DMS53 (cell line): Measurements from ENCODE around the gene U2AF2.

ENCODE experiments used
- DNase-seq: peaks from one replicate; lab custom pipeline; 2025; lab: John Stamatoyannopoulos, UW

U2AF2 gene

DNA sequence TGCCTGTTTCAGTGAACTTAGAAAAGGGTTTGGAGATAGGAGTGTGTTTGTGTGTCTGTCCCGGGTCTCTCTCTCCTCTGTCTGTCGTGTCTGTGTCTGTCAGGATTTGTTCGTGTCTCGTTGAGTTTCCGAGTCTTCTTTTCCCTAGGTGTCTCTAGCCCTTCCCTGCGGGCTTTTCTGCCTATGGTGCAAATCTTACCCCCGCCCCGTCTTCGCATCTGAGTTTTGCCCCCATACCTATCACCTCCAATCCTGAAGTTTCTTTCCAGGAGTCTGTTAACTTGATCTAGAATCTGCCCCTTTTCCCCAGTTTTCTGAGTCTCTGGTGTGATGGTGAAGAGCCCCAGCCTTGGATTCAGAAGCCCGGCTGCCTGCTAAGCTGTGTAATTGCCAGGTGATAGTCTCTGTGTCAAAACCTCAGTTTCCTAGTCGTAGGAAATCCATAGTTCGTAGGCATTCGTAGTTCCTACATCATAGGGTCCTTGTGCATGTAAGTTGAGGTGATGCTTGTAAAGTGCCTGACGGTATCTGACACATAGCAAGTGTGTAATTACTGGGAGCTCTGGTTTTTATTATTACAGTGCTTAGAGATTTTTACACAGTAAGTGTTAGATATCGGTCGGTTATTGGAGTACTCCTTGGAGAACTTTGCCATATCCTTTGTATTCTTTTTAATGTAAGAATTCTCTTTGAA is 21.0 kb downstream of the U2AF2 start:
- no peak for DNase-seq

DNA sequence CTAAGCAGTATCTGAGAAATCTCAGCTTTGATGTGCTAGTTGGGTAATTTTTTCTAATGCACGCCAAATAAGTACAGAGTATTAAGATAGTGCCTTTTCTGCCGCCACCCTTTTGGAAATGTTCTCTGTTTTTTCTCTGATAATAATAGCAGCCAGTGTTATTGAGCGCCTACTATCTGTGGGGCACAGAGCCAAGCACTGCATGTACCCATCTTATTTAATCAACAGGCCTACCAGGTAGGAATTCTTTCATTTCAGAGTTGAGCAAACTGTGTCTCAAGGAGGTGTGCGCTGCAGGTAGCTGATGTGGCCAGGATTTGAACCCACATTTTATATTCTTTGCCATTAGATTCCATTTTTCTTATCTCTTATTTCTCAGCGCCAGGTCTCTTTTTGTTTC is 21.5 kb downstream of the U2AF2 start:
- no peak for DNase-seq

DNA sequence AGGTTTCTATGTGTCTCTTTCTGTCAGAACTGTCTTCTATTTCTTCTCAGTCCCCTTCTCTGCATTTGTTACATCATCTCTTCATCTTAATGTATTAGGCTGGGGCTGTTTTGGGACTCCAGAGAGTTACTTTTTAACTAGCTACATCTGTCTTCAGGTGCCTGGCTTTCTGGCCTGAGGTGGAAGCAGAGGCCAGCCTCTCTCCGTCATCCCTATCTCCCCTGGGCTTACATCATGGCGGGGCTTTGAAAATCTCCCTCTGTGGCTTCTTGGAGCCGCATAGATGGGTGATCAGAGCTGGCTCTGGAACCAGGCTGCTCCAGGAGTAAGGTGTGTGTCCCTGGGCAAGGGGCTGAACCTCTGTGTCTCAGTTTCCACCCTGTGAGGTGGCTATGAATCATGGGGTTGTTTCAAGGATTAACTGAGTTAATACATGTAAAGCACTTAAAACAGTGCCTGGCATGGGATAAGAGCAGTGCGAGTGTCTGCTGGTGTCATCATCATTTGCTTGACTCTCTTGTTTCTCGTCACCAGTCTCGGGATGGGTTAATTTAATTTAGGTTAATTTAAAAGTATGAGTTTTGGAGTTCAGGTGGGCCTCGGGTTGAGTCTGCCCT is 22.2 kb downstream of the U2AF2 start:
- no peak for DNase-seq

DNA sequence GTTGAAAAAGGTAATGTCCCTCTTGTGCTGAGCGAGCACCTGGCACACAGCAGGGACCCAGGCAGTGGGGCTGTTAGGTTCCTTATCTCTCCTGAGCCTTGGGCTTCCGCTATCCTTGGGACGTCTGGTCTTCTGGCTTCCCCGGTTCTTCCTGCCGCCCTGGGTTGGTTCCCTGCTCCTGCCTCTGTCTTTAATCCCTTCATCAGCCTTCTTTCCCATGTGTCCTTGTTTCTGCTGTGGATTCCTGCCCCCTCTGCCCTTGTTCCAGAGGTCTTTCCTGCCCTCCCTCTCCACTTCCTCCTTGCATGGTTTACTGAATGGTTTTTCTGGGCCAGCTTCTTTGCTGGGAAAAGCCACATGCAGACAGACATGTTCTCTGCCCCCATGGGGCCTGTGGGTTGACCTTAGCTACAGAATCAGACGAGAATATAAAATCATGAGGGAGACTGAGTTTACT is 22.8 kb downstream of the U2AF2 start:
- no peak for DNase-seq

- DNase-seq, result no peak
Measured at GRCh38 chr19:55678121-55678671, 23.4 kb downstream of the U2AF2 start.

GRCh38 chr19:55679343-55680257 is 24.8 kb downstream of the U2AF2 start:
- DNase-seq, result no peak

DNA sequence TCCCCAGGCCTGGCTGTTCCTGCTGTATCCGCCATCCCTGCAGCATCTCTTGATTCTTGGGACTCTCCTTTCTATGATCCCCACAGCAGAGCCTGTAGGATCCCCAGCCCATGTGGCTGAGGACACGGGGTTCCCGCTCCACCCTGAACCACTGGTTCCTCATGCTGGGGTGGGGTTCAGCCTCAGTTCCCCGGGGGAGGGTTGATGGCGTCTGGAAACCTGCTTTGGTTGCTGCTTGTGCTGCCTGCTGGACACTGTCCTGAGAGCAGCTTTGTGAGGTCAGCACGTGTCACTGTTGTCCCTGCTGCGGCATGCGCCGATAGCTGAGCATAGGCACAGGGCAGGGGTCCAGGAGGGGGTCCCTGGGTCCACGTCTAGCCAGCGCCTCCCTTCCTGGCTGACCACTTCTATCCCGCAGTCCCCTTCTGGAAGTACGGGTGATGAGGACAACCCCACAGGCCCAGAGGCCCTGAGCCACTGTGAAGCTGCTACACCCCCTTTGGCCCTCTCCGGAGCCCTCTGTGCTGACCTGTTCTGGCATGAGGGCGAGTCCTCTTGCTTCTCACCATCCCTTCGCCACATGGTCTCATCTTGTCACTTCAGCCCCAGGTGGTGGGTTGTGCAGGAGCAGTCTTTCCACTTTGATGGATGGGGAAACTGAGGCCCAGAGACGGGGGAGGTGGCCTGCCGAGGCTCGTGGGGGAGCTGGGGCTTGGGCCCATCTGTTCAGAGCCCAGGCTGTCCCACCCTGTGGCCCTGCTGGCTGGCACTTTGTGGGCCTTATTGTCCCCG is 25.7 kb downstream of the U2AF2 start:
- no peak for DNase-seq

GRCh38 chr19:55681131-55682092 is 26.6 kb downstream of the U2AF2 start:
- no peak for DNase-seq

DNA sequence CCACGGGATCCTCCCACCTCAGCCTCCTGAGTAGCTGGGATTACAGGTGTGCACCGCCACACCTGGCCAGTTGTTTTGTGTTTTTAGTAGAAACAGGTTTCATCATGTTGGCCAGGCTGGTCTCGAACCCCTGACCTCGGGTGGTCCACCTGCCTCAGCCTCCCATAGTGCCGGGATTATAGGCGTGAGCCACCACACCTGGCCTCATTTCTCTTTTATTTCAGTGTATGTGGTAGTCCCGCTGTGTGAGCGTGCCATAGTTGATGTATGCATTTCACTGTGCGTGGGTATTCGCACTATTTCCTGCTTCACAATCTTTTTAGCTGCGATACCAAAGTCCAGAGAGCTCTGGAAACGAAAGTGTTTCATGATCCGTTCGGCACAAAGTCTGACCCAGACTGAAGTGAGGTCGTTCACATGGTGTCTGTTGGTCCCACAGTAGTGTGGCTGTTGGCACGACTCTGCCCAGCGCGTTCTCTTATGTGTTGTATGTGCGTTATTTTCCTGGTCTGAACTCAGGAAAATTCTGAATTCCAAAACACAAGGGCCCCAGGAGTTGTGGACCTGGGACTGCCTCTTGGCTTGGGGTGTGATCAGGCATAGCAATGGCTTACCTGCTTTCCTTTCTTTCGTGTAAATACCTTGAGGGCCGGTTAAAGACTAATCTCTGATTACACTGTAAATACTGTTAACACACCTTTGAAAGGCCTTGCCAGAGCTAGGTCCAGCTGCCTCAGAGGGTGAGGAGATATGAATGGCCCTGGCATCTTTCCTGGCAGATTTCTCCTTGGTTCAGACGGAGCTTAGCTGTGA is 28.8 kb downstream of the U2AF2 start:
- DNase-seq, result peak; percentile 65

- DNase-seq, result no peak
Measured at GRCh38 chr19:55684946-55685681, 30.3 kb downstream of the U2AF2 start.

GRCh38 chr19:55685776-55686175 is 30.9 kb downstream of the U2AF2 start:
- DNase-seq, result no peak

DNA sequence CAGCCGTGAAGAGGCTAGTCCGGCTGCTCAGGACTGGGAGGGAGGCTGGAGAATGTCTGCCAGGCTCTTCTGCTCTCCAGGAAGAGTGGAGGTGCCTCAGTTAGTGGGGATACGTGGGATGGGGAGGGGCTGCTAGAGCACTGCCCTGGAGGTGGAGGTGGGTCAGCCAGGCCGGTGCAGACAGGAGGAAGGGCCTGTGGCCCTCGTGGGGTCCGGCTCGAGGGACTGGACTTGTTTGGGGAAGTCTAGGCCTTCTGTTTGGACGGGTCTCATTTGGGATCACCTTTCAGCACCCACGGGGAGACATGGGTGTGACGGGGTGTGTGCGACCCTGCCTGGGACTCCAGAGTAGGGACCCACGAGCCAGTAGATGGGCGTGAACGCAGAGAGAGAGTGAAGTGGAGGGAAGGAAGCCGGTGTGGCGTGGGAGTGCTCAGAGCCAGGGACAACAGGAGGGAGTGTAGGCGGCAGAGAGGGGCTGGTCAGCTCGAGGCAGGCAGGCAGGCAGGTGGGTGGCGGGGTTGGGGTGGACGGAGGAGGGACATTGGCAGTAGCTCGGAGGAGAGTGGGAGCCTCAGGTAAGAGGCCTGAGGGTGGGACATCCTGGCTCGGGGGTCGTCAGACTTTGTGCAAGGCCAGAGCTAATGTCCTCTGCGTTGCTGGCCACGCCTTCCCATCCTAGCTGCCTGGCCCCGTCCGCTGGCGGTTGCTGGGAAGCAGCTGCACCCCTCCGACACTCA is 31.6 kb downstream of the U2AF2 start:
- DNase-seq, result no peak

GRCh38 chr19:55687281-55688201 is 32.7 kb downstream of the U2AF2 start:
- no peak for DNase-seq

- peak; percentile 46 for DNase-seq
Measured at GRCh38 chr19:55688422-55689218, 33.8 kb downstream of the U2AF2 start.

GRCh38 chr19:55689411-55690108 is 34.7 kb downstream of the U2AF2 start:
- no peak for DNase-seq
